Erythroblast (primary cell): ENCODE results near the gene RAP1GAP.

Source experiments
- GATA1 ChIP-seq: IDR thresholded peaks from 2 replicates; pipeline ENCODE4 v1.6.1; 2011; ENCODE audit warnings: low read depth, mild to moderate bottlenecking, control low read depth, low read length, moderate library complexity
- POLR2A ChIP-seq: IDR thresholded peaks from 2 replicates; pipeline ENCODE4 v1.6.1; 2011; ENCODE audit warnings: mild to moderate bottlenecking, low read length

DNA sequence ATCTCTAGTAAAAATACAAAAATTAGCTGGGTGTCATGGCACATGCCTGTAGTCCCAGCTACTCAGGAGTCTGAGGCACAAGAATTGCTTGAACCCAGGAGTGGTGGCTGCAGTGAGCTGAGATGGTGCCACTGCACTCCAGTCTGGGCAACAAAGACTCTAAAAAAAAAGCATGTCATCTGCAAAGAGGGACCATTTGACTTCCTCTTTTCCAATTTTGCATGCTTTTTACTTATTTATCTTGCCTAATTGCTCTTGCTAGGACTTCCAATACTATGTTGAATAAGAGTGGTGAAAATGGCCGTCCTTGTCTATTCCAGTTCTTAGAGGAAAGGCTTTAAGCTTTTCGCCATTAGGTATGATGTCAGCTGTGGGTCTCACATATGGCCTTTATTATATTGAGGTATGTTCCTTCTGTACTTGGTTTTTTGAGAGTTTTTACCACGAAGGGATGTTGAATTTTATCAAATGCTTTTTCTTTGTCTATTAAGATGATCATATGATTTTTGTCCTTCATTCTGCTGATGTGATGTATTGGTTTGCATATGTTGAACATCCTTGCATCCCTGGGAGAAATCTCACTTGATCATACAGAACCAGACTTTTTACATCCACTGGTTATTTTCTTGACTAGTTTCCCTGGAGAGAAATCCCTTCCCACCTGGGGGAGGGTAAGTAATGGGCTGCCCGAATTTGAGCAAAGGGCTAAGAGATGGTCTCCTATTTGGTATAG lies 17.0 kb upstream of the RAP1GAP start:
- TF ChIP-seq POLR2A = no peak
- TF ChIP-seq GATA1 = no peak
